GM21423 (cell line): ENCODE measurements around the gene ARHGAP32.

Source experiments
- ATAC-seq: cut with Tn5 transposase; IDR thresholded peaks from one replicate; pipeline ENCODE4 v1.9.1; 2021; ENCODE audit warnings: mild to moderate bottlenecking, moderate library complexity; ENCODE audit not compliant: unreplicated experiment

Gene ARHGAP32

GRCh38 chr11:129117595-129118350, 74.4 kb downstream of the ARHGAP32 start:
- peak; percentile 67 for ATAC-seq

- no peak for ATAC-seq
Observed at GRCh38 chr11:129115652-129116586, 76.2 kb downstream of the ARHGAP32 start.

DNA sequence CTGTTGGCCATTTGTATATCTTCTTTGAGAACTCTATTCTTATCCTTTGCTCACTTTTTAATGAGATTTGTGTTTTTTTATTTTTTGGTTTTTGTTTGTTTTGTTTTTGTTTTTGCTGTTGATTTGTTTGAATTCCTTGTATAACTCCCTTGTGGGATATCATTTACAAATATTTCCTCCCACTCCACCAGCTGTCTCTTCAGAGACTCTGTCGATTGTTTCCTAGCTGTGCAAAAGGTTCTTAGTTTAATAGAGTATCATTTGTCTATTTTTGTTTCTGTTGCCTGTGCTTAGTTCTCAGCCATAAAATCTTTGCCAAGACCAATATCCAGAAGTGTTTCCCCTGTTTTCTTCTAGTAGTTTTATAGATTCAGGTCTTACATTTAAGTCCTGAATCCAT, 82.4 kb downstream of the ARHGAP32 start:
- ATAC-seq: no peak

- no peak for ATAC-seq
Observed at GRCh38 chr11:129106788-129107187, 85.3 kb downstream of the ARHGAP32 start.

- no peak for ATAC-seq
Observed at GRCh38 chr11:129102756-129103155, 89.4 kb downstream of the ARHGAP32 start.

DNA sequence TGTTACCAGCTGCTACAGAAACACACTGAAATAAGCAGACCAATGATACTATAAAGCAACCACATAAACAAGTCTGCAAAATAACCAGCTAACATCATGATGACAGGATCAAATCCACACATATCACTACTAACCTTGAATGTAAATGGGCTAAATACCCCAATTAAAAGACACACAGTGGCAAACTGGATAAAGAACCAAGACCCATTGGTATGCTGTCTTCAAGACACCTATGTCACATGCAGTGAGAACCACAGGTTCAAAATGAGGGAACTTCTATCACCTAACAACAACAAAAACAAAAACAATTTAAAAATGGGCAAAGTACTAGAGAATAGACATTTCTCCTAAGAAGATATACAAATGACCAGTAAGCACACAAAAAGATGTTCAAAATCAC, 89.9 kb downstream of the ARHGAP32 start:
- ATAC-seq: no peak

DNA sequence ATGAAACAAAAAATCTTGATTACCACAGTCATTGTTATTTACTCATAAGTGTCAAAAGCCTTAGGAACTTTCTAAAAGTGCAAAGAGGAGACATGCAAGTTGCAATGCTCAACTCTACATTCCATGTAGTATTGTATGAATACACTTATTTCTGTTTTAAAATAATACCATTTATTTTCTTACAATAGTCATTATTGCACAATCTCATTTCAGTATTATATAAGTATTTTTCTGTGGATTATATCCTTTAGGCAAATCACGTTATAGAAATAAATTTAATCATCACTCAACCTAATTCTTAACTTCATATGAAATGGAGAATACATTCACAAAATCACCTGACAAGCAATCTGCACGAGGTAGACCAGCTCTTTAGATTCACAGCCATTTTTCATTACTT, 98.8 kb downstream of the ARHGAP32 start:
- no peak for ATAC-seq

- ATAC-seq: no peak
Observed at GRCh38 chr11:129090056-129090455, 102.1 kb downstream of the ARHGAP32 start.

- ATAC-seq: no peak
Observed at GRCh38 chr11:129089279-129089678, 102.8 kb downstream of the ARHGAP32 start.

GRCh38 chr11:129086976-129087375, 105.1 kb downstream of the ARHGAP32 start:
- no peak for ATAC-seq

DNA sequence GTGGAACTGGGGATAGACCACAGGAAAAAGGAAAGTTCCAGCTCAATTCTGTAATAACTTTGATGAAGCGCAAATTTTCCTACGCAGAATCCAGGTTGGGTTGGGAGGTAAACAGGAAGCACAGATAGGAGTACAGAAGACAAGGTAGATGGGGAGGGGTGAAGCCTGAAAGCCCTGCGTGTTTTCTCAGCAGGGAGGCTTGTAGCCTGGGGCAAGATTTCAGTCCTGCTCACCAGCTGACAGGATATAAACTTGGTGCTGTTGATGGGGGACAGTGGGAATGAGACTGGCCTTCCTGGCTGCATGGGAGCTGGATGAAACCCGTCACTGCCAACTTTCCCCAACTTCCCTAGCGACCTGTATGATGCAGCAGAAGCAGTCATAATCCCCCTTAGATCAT, 114.9 kb downstream of the ARHGAP32 start:
- ATAC-seq: no peak

DNA sequence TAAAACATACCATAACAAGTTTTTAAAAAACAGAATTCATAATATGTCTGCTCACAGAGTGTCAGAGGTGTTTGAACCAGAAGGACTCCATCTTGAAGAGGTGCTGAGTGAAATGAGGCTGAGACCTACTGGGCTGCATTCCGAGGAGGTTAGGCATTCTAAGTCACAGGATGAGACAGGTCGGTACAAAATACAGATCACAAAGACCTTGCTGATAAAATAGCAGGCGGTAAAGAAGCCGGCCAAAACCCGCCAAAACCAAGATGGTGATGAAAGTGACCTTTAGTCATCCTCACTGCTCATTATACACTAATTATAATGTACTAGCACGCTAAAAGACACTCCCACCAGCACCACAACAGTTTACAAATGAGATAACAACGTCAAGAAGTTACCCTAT, 116.4 kb downstream of the ARHGAP32 start:
- no peak for ATAC-seq

DNA sequence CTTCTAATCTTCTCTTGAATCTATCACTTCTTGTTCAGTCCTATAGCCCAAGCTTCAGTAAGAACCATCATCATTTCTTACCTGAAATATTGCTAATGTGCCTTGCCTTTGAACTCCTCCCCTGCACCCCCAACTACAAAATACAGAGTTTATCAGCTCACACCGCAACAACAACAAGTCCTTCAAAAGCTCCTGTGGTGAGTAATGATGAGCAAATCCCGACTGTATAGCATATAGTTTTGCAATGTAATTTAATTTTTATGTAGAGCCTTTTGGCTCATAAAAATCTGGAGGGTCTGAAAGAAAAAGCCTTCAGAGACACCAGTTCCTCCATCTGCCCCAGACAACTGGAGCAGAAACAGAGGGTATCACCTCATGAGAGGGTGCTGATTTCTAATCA, 124.7 kb downstream of the ARHGAP32 start:
- ATAC-seq: no peak

- no peak for ATAC-seq
Observed at GRCh38 chr11:129066229-129066628, 125.9 kb downstream of the ARHGAP32 start.

- no peak for ATAC-seq
Observed at GRCh38 chr11:129063118-129063517, 129.0 kb downstream of the ARHGAP32 start.

DNA sequence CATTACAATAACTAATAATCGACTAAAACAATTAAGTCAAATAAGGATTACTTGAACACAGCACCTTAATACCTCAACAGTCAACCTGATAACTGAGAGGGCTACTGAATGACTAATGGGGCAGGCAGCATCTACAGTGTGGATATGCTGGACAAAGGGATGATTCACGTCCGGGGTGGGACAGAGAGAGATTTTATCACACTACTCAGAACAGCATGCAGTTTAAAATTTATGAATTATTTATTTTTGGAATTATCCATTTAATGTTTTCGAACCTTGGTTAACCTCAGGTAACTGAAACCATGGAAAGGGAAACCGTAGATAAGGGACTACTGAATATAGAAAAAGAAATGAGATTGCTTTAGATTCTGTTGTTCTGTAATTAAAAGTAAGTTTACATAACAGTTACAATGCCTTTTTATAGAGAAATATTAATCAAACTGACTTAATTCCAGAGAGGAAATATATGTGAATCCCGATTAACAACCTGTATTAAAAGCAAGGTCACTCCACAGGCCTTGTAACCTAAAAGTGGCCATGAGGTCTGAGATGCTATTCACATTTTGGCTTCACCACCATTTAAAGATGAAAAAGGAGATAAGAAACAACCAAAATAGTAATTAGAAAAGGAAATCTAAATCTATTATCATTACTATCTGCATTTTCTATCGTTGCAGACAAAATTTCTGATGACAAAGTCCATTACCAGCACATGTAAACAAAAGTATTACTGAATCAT, 130.5 kb downstream of the ARHGAP32 start:
- no peak for ATAC-seq

- ATAC-seq: no peak
Observed at GRCh38 chr11:129056916-129057315, 135.2 kb downstream of the ARHGAP32 start.

DNA sequence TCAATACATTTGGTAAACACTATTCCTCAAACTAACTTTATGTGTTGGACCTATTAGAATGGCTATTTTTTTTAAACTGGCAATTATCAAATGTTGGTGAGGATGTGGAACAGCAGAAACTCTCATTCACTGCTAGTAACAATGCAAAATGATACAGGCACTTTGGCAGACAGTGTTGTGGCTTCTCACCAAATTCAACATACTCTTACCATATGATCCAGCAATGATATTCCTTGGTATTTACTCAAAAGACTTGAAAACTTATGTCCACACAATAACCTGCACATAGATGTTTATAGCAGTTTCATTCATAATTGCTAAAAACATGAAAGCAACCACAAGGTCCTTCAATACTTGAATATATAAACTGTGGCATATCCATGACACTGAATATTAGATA, 136.9 kb downstream of the ARHGAP32 start:
- no peak for ATAC-seq

DNA sequence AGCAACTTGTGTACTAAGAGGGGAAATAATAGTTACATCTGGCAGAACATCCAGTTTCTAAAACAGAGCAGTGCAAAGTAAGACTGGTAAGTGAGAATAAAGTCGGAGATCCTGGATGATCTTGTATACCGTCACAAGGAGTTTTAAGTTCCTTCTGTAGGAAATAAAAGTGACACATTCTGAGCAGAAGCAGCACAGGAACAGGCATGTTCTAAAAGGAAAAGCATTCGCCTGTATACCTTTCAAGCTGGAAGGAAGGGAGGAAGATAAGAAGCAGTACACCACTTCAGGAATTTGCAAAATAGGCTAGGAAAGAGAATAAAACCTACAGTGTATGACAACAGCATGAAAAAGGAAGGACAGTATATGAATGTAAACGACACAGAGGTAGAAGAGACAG, 143.2 kb downstream of the ARHGAP32 start:
- no peak for ATAC-seq

- no peak for ATAC-seq
Observed at GRCh38 chr11:129045150-129045549, 147.0 kb downstream of the ARHGAP32 start.

DNA sequence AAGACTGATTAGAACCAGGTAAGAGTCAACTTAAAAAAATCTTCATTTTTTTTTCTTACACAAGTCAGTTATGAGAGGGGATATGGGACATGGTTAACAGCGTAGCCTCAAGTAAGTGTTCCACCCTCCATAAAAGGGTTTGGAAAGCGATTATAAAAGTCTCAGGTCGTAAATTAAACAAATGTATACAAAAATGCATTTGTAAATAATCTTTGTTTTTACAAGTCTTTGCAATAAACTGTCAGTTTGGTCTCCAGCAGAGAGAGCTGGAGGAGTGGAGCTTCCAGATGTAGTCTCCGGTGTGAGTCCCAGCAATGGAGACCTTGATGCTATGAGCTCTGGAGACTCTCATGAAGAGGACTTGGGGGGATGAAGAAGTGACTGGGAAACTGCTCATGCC, 149.6 kb downstream of the ARHGAP32 start:
- no peak for ATAC-seq
